ENCODE results near the gene MYT1.
"Not testable (repeated sequence)": the region's sequence is repeated elsewhere in the genome, so short reads cannot be mapped to it uniquely, and the experiment has no call there.

Gene MYT1

DNA sequence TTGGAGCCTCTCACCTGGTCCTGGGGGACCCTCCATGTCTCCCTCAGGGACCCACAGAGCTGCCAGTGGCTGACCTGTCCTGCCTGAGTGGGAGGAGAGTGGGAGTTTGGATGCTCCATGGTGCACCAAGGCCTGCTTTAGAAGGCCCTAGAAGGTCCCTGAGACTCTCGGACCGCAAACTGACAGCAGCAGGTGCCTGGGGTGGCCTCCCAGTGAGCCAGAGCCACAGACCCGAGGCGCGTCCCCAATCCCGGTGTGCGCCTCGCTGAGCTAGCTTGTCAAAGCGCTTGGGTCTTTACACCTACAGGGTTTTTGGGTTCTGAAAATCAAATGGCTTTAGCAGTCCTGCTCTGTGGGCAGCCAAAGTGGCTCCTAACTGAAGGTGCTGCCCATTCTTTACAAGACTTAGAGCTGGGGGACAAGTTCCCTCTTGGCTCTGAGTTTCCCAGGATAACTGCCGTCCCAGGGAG is 4.9 kb downstream of the MYT1 start:
- no peak for DNase-seq (ENCODE audit: low spot score)

DNA sequence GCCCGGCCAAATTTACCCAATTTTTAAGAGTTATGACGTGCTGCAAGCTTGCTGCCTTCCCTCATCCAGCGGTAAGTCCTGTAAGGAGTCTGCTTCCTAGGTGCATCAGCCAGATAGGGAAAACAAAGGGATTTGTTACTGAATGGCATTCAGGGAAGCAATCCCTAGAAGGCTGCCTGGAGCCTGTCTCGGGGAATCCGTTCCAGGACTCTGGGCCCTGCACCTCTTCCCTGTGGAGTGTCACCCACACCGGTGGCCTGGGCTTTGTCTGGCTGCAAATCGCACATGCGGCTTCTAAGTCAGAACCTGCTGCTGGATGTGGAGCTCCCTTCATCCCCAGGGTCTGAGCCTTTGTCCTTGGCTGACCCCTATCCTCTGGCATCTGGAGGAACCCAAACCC is 7.0 kb downstream of the MYT1 start:
- no peak for DNase-seq (ENCODE audit: low spot score)

DNA sequence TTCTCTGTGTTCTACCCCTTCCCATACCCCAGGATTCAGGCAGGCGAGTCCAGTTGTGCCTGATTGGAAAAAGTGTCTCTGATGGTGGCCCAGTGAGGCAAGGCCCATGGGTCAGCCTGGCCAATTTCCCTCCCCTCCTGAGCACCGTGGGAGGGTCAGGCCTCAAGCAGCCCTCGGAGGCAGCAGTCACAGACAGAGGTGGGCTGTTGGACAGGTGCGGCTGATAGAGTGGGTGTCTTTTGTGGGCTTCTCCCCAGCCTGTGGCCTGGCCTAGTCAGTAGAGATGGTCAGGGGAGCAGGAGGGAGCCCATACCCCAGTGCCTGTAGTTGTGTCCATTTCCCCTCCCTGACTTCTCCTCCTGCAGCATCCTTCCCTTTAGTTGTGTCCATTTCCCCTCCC is 8.9 kb downstream of the MYT1 start:
- DNase-seq (ENCODE audit: low spot score) = no peak

DNA sequence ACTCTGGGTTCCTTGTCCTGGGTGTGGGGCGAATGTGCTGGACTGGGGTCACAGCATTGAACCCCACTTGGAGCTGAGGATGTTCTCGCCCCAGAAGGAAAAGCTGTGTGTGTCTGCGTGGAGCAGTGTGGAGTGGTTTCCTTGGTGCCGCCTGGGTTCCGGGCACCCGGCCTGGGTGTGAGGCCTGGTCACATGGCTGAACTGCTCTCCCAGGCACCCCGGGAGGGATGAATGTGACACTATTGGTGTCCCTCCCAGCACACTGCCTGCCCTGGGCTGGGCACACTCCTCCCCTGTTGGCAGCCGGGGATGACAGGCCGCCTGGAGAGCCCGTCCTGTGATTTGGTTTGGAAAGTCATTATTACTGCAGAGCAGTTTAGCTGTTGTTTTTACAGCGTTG is 12.3 kb downstream of the MYT1 start:
- no peak for DNase-seq (ENCODE audit: low spot score)

DNA sequence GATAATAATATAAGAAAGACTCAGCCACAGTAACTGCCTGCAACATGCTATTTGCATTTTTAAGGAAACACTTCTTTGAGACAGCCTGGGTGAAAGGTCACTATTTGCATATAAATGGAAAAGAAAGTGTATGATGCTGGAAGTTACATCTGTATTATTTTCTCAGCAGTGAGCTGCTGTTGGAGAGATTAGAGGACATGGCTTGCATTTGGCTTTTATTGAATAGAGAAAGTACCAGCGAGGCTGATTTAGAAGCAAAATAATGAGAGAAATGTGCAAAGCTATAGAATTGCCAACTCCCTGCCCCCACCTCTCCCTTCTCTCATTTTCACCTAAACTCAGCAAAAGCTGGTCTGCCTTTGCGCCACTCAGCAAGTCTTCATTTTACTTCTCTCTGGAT is 12.7 kb downstream of the MYT1 start:
- DNase-seq (ENCODE audit: low spot score) = no peak

DNA sequence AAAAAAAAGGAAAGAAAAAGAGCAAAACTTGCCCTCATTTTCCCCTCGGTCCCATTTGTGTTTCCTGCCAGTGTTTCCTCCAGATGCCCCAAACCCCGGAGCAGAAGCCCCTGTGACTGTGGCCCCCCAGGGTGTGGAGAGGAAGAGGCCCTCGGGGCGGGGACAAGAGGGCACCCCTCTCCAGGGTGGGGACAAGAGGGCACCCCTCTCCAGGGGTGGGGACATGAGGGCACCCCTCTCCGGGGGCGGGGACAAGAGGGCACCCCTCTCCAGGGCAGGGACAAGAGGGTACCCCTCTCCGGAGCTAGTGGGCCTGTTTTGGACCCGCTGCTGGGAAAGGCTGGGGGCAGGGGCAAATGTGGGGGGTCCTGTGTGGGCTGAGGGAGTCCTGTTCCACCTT is 13.1 kb downstream of the MYT1 start:
- no peak for DNase-seq (ENCODE audit: low spot score)

DNA sequence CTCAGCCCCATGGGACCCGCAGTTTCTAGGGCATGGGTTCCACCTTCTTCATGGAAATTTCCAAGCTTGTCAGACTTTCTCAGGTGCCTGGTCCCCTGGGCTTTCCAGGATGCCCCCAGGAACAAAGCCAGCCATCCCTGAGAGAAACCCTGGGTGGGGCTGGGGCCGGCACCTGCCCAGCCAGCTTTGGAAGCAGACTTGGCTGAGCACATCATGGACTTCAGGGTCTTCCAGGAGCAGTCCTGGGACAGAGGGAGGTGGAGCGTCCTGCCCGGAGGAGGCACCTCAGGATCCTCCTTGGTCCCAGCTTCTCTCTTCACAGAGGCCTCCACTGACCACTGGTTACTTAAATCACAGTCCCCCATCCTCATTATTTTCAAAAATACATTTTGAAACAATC is 13.5 kb downstream of the MYT1 start:
- no peak for DNase-seq (ENCODE audit: low spot score)

DNA sequence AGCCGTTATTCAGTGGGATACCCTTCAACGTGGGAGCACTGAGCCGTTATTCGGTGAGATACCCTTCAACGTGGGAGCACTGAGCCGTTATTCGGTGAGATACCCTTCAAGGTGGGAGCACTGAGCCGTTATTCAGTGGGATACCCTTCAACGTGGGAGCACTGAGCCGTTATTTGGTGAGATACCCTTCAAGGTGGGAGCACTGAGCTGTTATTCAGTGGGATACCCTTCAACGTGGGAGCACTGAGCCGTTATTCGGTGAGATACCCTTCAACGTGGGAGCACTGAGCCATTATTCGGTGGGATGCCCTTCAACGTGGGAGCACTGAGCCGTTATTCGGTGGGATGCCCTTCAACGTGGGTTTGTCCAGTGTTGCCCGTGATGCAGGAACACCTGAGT is 14.7 kb downstream of the MYT1 start:
- DNase-seq (ENCODE audit: low spot score) = not testable (repeated sequence)

DNA sequence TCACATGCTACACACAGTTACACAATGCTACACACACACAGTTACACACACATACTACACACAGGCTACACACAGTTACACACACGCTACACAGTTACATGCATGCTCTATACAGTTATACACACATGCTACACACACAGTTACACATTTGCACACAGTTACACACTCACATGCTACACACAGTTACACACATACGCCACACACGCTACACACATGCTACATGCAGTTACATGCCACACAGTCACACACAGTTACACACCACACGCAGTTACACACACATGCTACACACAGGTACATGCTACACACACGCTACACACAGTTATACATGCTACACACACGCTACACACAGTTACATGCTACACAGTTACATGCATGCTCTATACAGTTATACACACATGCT is 15.6 kb downstream of the MYT1 start:
- DNase-seq (ENCODE audit: low spot score) = no peak

DNA sequence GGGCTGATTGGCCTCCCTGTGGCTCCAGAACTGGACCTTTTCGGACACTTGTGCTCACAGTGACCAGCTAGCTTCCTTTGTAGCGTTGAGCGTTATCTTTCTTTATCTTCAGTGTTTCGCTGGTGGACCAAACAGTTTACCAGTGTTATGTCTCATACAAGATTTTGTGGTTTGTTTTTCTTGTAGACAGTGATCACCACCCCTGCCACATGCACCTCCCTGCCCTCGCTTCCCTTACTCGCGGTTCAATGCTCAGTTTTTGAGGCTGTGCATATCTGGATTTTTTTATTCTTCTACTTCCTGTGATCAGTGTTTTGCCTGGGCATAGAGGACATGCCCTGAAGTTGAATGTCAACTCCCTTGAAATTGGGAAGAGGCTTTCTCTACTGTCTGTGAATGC is 16.4 kb downstream of the MYT1 start:
- DNase-seq (ENCODE audit: low spot score) = no peak

DNA sequence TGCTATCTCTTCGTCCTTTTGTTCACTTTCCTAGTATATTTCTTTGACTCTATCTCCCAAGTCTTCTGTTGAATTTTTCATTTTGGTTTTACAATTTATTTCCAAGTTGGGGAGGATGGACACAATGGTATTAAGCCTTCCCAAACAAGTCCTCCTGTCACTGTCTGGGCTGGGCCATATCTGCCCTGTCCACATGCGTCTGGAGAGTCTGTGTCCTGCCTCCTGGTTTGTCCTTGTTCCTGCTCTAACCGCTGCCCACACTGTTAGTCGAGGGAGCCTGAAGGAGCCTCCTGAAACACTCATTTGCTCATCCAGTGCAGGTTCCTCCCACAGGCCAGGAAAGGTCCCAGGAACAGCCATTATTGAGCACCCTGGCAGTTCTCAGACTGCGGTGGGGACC is 17.1 kb downstream of the MYT1 start:
- DNase-seq (ENCODE audit: low spot score) = no peak

DNA sequence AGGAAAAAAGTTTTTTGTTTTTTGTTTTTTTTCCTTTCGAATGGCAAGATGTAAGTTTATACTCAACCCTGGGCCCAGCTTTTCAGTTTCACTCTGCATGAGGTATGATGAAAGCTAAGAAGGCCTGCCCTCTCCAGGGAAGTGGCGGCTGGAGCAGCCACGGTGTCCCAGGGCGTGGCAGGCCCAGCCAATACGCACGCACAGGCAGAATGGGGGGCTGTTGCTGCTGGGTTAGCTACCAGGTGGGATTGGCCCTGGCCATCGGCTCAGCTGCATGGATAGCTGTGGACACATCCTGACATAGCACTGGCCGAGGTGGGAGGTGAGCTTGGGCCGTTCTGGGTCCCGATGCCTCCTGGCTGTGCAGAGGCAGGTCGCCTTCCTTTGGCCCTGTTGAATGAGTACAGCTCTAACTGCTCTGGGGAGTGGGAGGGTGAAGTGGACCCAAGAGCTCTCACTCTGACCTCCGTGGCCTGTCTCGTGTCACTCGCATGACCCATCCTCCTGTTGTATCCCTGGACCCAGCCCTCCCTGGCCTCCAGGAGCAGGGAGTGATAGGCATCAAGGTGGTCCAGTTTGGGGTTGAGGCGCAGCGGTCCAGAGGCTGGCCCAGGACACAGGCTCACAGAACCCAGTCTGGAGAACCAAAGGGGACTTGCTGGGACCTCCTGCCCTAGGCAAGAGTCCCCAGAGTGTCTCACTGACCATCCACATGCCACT is 18.1 kb downstream of the MYT1 start:
- DNase-seq (ENCODE audit: low spot score) = no peak

DNA sequence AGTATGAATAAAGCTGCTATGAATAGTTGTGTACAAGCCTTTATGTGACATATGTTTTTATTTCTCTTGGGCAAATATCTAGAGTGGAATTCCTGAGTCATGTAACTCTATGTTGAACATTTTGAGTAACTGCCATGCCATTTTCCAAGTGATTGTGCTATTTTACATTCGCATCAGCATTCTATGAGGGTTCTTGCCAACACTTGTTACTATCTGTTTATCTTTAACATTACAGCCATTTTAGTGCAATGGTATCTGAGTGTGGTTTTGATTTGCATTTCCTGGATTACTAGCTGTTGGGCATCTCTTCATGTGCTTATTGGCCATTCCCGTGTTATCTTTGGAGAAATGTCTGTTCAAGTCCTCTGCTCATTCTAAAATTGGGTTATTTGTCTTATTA is 19.1 kb downstream of the MYT1 start:
- no peak for DNase-seq (ENCODE audit: low spot score)

DNA sequence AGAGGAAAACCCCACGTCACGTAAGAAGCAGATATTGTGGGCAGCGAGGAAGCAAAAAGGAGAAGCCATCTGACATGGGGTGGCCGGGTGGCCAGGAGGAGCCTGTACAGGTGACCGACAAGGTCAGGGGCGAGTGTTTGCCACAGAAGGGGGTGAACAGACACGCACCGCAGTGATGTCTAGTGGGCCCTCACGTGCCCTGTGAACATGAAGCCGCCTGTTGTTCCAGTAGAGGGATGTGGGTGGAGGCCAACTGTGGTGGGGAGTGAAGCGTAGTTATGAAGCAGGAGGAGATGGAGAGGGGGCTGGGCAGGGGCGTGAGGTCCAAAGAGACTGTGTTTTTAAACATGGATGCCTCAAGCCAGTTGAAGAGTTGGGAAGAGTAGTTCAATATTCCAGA is 20.5 kb downstream of the MYT1 start:
- DNase-seq (ENCODE audit: low spot score) = no peak

DNA sequence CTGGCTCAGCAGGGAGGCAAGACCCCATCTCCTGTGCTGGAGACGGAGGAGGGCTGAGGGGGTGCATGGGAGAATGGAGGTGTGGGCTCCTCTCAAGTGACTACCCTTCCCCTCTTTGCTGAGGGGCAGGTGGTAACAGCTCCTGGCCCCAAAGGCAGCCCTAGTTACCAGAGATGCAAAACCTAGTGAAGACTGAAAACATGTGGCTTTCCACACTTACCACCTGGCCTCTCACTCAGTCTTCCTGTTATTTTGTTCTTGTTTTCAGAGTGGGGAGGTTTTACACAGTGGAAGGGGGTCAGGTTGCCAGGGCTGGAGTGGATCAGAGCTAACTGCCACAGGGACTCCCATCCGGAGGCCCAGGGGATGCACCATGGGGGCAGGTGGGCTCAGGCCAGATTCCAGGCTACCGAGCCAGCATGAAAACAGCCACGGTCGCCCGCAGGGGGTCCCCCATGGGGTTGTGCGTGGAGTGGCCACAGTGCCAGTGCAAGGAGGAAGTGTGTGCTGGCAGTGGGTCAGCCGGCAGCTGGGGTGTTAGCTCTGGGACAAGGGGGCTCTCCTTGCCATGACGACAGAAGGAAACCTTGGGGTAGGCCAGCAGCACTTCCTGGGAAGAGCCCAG is 21.1 kb downstream of the MYT1 start:
- no peak for DNase-seq (ENCODE audit: low spot score)

DNA sequence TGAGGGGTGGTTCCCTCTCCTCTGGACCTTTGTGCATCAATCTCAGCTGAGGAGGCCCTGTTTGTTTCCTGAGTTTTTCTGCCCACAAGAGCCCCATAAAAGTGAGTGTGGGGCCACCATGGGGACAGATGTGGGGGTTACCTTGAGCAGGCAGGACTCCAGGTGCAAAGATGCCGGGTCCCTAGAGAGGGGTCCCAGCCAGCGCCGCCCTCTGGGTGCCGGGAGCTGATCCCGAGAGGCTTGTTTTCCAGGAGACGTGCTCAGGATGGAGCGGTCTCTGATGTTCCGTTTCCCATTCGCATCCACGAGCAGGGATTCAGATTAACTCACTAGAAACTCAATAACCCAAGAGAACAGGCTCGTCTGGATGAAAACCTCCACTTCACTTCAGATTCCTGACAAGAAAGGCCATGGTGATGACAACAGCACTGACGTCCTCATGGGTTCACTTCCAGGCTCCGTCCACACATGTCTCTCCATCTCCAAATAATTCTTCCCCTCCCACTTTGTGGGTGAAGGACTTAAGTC is 21.9 kb downstream of the MYT1 start:
- no peak for DNase-seq (ENCODE audit: low spot score)

DNA sequence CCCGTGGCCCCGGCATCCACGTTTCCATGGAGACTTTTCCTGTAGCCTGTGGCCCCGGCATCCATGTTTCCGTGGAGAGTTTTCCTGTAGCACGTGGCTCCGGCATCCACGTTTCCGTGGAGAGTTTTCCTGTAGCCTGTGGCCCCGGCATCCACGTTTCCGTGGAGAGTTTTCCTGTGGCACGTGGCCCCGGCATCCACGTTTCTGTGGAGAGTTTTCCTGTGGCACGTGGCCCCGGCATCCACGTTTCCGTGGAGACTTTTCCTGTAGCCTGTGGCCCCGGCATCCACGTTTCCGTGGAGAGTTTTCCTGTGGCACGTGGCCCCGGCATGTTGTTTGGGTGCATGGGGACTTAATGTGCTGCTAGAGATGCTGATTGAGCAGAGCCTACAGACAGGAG is 23.0 kb downstream of the MYT1 start:
- DNase-seq (ENCODE audit: low spot score) = not testable (repeated sequence)

DNA sequence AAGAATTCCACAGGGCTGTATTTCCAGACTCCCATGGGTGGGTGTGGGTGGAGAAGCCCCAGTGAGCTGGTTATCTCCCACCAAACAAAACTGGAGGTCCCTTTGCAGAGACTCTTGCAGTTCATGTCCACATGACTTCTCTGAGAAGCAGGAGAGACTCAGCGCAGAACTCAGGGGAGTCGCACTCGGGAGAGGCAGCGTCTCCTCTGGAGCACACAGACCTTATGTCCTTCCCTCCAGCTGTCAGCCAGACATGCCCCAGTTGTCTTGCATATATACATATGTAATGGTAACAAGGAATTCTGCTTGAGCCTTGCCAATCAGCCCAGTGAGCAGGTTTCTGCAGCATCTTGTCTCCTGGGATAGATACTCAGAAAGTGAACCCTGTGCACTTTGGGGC is 23.8 kb downstream of the MYT1 start:
- no peak for DNase-seq (ENCODE audit: low spot score)

DNA sequence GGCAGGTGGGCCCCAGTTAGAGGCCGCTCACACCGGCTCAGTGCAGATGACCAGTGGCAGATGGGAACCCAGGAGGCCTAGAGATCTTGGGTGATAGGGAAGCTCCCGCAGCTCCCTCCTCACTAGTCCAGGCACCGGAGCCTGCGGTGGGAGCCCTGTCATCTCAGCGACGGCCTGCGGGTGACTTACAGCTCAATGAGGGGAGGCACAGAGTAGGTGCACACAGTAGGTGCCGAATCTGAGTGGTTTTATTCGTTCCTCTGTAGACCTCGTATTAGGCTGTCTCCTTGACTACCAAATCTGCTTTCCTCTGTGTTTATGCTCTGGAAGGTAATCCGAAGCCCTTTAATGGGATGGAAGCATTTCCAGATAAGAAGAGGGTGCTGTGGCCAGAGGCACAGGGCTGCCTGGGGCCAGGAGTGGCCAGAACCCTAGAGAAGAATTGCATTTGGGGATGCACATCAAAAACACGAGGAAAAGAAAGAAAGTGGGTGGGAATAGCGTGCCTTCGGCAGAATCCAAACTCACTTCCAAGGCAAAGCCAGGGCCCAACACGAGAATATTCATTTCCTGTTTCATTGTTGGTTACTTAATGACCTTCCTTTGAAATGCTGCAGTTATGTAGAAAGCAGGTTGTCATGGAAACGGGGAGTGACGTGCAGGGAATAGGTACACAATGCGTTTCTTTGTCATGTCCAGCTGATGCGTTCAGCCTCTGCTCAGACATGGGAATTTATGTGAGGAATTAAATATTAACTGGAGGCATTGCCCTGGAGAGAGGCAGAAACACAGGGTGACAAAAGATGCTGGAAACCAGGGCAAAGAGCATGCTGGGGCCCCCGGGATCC is 24.7 kb downstream of the MYT1 start:
- peak; percentile 28 for DNase-seq (ENCODE audit: low spot score)

DNA sequence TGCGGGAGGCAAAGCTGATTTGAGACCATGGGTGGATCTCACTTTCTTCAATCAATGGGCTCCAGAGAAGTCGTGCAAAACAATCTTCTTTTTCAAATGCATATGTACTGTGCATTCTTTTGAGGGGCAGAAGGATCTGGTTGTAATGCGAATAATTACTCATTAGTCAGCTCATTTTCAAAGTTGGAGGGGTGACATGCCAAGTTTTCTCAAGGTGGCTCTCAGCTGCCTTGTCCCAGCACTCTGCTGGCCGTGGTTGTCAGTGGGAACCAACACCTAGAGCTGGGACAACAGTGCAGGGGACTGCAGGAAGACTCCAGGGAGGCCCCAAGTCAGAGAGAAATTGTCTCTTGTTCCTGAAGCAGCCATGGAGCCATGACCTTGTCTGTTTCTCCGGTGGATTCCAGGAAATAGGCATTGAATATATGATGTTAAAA is 25.3 kb downstream of the MYT1 start:
- no peak for DNase-seq (ENCODE audit: low spot score)

DNA sequence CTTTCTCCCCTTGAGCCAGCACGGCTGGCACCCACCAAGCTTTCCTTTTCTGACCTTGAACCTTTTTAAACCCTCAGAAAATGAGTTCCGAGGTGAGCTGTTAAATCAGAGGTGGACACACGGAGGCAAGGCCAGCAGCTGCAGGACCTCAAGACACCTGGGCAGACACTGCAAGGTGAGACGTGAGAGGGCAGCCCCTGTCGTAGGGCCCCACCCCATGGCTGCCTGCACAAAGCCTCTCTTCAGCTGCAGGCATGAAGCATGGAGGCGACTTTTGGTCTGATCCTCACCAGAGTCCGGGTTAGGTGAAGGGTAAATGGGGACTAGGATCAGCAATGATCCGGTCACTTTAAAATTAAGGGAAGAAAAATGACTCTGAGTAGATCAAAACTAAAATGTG is 25.7 kb downstream of the MYT1 start:
- no peak for DNase-seq (ENCODE audit: low spot score)

DNA sequence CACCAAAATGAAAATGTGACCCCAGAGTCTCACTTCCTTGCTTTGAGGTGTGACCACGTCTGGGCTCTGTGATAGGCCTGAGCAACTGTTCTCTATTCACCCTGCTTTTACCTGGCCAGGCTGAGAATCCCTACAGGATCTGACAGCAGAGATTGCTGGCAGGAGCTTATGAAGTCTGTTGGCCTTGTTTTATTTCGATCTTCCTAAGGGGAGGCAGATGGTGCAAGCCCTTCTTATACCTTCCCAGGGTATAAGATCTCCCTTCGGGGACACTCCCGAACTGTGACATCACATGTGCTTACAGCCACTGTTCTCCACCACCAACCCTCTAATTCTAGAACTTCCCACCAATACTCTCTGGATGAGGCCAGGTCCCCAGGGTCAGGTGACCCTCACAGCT is 26.8 kb downstream of the MYT1 start:
- no peak for DNase-seq (ENCODE audit: low spot score)

DNA sequence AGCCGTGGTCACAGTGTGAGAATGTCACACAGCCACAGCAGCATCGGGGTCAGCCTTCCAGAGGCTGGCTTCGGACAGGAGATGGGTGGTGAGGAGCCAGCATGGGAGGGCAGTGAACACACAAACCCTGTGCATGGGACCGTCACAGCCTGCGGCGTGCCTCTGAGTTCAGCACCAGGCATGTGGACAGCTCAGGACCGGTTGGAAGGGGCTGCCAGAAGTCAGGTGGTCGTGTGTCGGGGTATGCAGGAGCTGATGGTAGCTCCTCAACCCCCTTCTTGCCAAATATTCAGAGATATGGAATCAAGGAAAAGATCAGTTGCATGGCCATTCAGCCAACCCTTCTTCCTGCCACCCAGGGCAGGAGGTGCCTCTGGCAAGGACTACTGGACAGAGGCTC is 28.2 kb downstream of the MYT1 start:
- no peak for DNase-seq (ENCODE audit: low spot score)

All from LoVo (cell line).